IMR-90 (cell line): ENCODE measurements around the gene INCENP. TPM values are rescaled to one million over a fixed set of nuclear protein-coding genes. Genes with fewer than 3 reads are reported as not detected.

Source experiments
- ATAC-seq: fragments of 200-7000 bp; cut with Tn5 transposase; 2 replicates; pipeline ENCODE4 v1.9.1; 2020; ENCODE audit warnings: low read depth, mild to moderate bottlenecking, moderate library complexity
- BruUV-seq: library from RNA; stranded (reverse); fragments of 400-500 nt; replicated peaks from 2 replicates; lab custom pipeline; 2021; lab: Mats Ljungman, UMichigan
- CTCF ChIA-PET: fragments of 300-600 bp; formaldehyde crosslinking; extraction: SDS; loops from one replicate; lab custom pipeline; 2021; ENCODE audit warnings: antibody characterized with exemption; lab: Yijun Ruan, JAX
- POLR2A ChIA-PET: fragments of 300-600 bp; sonication (Branson Sonifier 250); formaldehyde crosslinking; loops from one replicate; lab custom pipeline; 2022; ENCODE audit warnings: antibody characterized with exemption; ENCODE audit not compliant: unreplicated experiment; lab: Charles Lee
- DNase-seq: peaks from one replicate; pipeline ENCODE4 v3.0.0; 2013
- H2AFZ ChIP-seq: replicated peaks from 2 replicates; pipeline ENCODE3; 2013; ENCODE audit warnings: low read length, mild to moderate bottlenecking; ENCODE audit not compliant: poor library complexity
- H2AK5ac ChIP-seq: 2 replicates; pipeline ENCODE4 v1.6.1; 2013; ENCODE audit warnings: low read depth, low read length, inconsistent platforms
- H2AK9ac ChIP-seq: replicated peaks from 2 replicates; pipeline ENCODE3; 2013; ENCODE audit warnings: mild to moderate bottlenecking, low read depth, low read length, moderate library complexity; ENCODE audit not compliant: poor library complexity
- H2BK120ac ChIP-seq: 2 replicates; pipeline ENCODE4 v1.6.1; 2013; ENCODE audit warnings: low read depth, low read length, inconsistent platforms
- H2BK15ac ChIP-seq: 3 replicates; pipeline ENCODE4 v1.6.1; 2013; ENCODE audit warnings: low read depth, low read length, inconsistent platforms
- H2BK20ac ChIP-seq: 2 replicates; pipeline ENCODE4 v1.6.1; 2013; ENCODE audit warnings: low read depth, mild to moderate bottlenecking, inconsistent platforms, low read length, moderate library complexity
- H2BK5ac ChIP-seq: 2 replicates; pipeline ENCODE4 v1.6.1; 2013; ENCODE audit warnings: mild to moderate bottlenecking, low read depth, low read length, inconsistent platforms; ENCODE audit not compliant: poor library complexity, severe bottlenecking
- H3K14ac ChIP-seq: replicated peaks from 2 replicates; pipeline ENCODE4 v1.6.1; 2013; ENCODE audit warnings: low read depth, low read length, inconsistent platforms
- H3K18ac ChIP-seq: 2 replicates; pipeline ENCODE4 v1.6.1; 2013; ENCODE audit warnings: low read depth, low read length, control low read depth
- H3K23ac ChIP-seq: 2 replicates; pipeline ENCODE4 v1.6.1; 2013; ENCODE audit warnings: low read depth, low read length, inconsistent platforms
- H3K27ac ChIP-seq: 2 replicates; pipeline ENCODE4 v1.5.1; 2013; ENCODE audit warnings: mild to moderate bottlenecking, control low read depth, low read length; ENCODE audit not compliant: insufficient read depth
- H3K27me3 ChIP-seq: 2 replicates; pipeline ENCODE4 v1.6.1; 2013; ENCODE audit warnings: low read length; ENCODE audit not compliant: control insufficient read depth, insufficient read depth
- H3K36me3 ChIP-seq: 2 replicates; pipeline ENCODE4 v1.6.1; 2013; ENCODE audit warnings: low read length, mixed read lengths; ENCODE audit not compliant: control insufficient read depth, insufficient read depth
- H3K4ac ChIP-seq: 2 replicates; pipeline ENCODE4 v1.6.1; 2013; ENCODE audit warnings: low read depth, low read length, inconsistent platforms
- H3K4me1 ChIP-seq: 2 replicates; pipeline ENCODE4 v1.6.1; 2013; ENCODE audit warnings: low read length, mixed read lengths; ENCODE audit not compliant: control insufficient read depth, insufficient read depth
- H3K4me2 ChIP-seq: 2 replicates; pipeline ENCODE4 v1.6.1; 2013; ENCODE audit warnings: low read depth, mild to moderate bottlenecking, control low read depth, low read length, moderate library complexity
- H3K4me3 ChIP-seq: 2 replicates; pipeline ENCODE4 v1.5.1; 2013; ENCODE audit warnings: low read depth, mild to moderate bottlenecking, control low read depth, low read length, moderate library complexity; ENCODE audit not compliant: insufficient read depth
- H3K56ac ChIP-seq: 2 replicates; pipeline ENCODE4 v1.6.1; 2013; ENCODE audit warnings: low read length, inconsistent platforms; ENCODE audit not compliant: insufficient read depth; ENCODE audit errors: extremely low read depth
- H3K79me1 ChIP-seq, 2 experiments: 2 replicates each; pipeline ENCODE4 v1.6.1; 2013; ENCODE audit warnings: low read length in 2 of 2, inconsistent platforms in 1 of 2, low read depth in 1 of 2
- H3K9ac ChIP-seq: 2 replicates; pipeline ENCODE4 v1.6.1; 2013; ENCODE audit warnings: low read depth, low read length, control low read depth
- H3K9me1 ChIP-seq: 2 replicates; pipeline ENCODE4 v1.6.1; 2013; ENCODE audit warnings: low read length, inconsistent platforms; ENCODE audit not compliant: insufficient read depth
- H3K9me3 ChIP-seq: 2 replicates; pipeline ENCODE4 v1.6.1; 2013; ENCODE audit warnings: low read length; ENCODE audit not compliant: control insufficient read depth, insufficient read depth
- H4K20me1 ChIP-seq: 2 replicates; pipeline ENCODE4 v1.6.1; 2013; ENCODE audit warnings: low read length, inconsistent platforms; ENCODE audit not compliant: insufficient read depth
- H4K5ac ChIP-seq: 2 replicates; pipeline ENCODE4 v1.6.1; 2013; ENCODE audit warnings: mild to moderate bottlenecking, low read depth, low read length, control low read depth
- H4K8ac ChIP-seq, 2 experiments: 2 replicates each; pipeline ENCODE4 v1.6.1; 2013; ENCODE audit warnings: low read depth in 2 of 2, low read length in 2 of 2, control low read depth in 1 of 2, inconsistent platforms in 1 of 2
- H4K91ac ChIP-seq: 2 replicates; pipeline ENCODE4 v1.6.1; 2013; ENCODE audit warnings: low read depth, low read length, inconsistent platforms; ENCODE audit not compliant: insufficient read depth
- CEBPB ChIP-seq: IDR thresholded peaks from 2 replicates; pipeline ENCODE4 v1.6.1; 2012; ENCODE audit warnings: low read depth, low read length, improper control_type of control experiment
- CTCF ChIP-seq: conservative IDR thresholded peaks from 2 replicates; pipeline ENCODE4 v1.5.1; 2012; ENCODE audit warnings: mild to moderate bottlenecking, low read depth, low read length, improper control_type of control experiment
- RFX5 ChIP-seq: IDR thresholded peaks from 2 replicates; pipeline ENCODE4 v1.8.0; 2012; ENCODE audit warnings: low read depth, mild to moderate bottlenecking, low read length, moderate library complexity
- SMC3 ChIP-seq: fragments of 150-350 bp; IDR thresholded peaks from 2 replicates; pipeline ENCODE4 v1.6.1; 2016; ENCODE audit warnings: low read depth, mild to moderate bottlenecking, antibody characterized with exemption, low read length, moderate library complexity
- WGBS, 2 experiments: methylation state at CpG; one replicate each; pipeline versions ENCODE4 v1.1.5 to v1.1.7; 2013; ENCODE audit warnings: missing lambda C conversion rate in 2 of 2; ENCODE audit not compliant: insufficient read length in 1 of 2; ENCODE audit errors: extremely low coverage in 2 of 2; 5-methylcytosine and 5-hydroxymethylcytosine counted together
- dilution Hi-C: fragments of 300-500 bp; cut with HindIII; formaldehyde crosslinking; loops from one replicate; pipeline ENCODE4 v1.14.3; 2018; ENCODE audit warnings: low sequenced_read_pairs; ENCODE audit not compliant: unreplicated experiment
- in situ Hi-C: fragments of 300-500 bp; cut with MboI; formaldehyde crosslinking; loops from 3 replicates; pipeline ENCODE4 v1.14.3; 2019; ENCODE audit warnings: low sequenced_read_pairs, inconsistent platforms, mixed read lengths
- intact Hi-C: fragments of 100-400 bp; cut with micrococcal nuclease; formaldehyde crosslinking; loops from 2 replicates; pipeline ENCODE4 v1.10.0; 2022
- polyA plus RNA-seq, 3 experiments: library from polyadenylated mRNA; depleted of rRNA; stranded (reverse); fragments of >200 nt; gene quantifications; 2 replicates each; pipeline ENCODE4 v1.2.3, GENCODE V29; 2012; ENCODE audit warnings: low replicate concordance in 1 of 3
- total RNA-seq: library from RNA; depleted of rRNA; stranded (reverse); fragments of >200 nt; gene quantifications from 2 replicates; pipeline ENCODE4 v1.2.3, GENCODE V29; 2012

The INCENP gene
- total and polyA plus RNA-seq, 2 of the 4 experiments (the other 2 are of a cell fraction) = 18.6 to 23.8 TPM

GRCh38 chr11:62148271-62148980, 24.6 kb downstream of the INCENP start:
- no TSS peak for BruUV-seq
- 0 out of 2 replicates have a peak, but pooled peaks cover 4% of the 10 kb centered on the region for H4K20me1 ChIP-seq
- H3K36me3 ChIP-seq = peaks cover 57% of the 10 kb centered on the region
- in situ Hi-C loops = no loop called here
- ChIA-PET CTCF (no interaction called here), POLR2A (no interaction called here)
- H3K14ac ChIP-seq = no peak overlapping the region
- H3K56ac ChIP-seq = no peak overlapping the region
- H3K18ac ChIP-seq = no peak overlapping the region
- no peak overlapping the region for H3K4me2 ChIP-seq
- H3K27ac ChIP-seq = no peak overlapping the region
- H3K9ac ChIP-seq = no peak overlapping the region
- no peak overlapping the region for H3K23ac ChIP-seq
- no peak overlapping the region for H2BK120ac ChIP-seq
- H3K9me1 ChIP-seq = no peaks in the 10 kb centered on the region
- no peak for TF ChIP-seq CEBPB
- TF ChIP-seq RFX5 = no peak
- no peak for TF ChIP-seq CTCF
- no peak for TF ChIP-seq SMC3
- no peaks in the 10 kb centered on the region for H3K27me3 ChIP-seq
- no peak overlapping the region for H2AFZ ChIP-seq
- no peak overlapping the region for H2BK5ac ChIP-seq
- 100% methylated on average over 4 of the region's 10 CpGs; no CpG with 5 or more reads in 1 of the 2 experiments for WGBS, 2 experiments
- H4K8ac ChIP-seq = no peak overlapping the region
- no peak overlapping the region for H4K5ac ChIP-seq
- dilution Hi-C loops = no loop called here
- ATAC-seq (no peak), DNase-seq (no peak)
- no peak overlapping the region for H4K91ac ChIP-seq
- H2BK15ac ChIP-seq = no peak overlapping the region
- peaks cover 2 to 5% of the 10 kb centered on the region in 2 experiments; a peak in 3 of 4 replicates for H3K79me1 ChIP-seq
- H2AK5ac ChIP-seq = no peak overlapping the region
- no peak overlapping the region for H2BK20ac ChIP-seq
- H3K4me1 ChIP-seq = no peaks in the 10 kb centered on the region
- no peak overlapping the region for H3K4me3 ChIP-seq
- H2AK9ac ChIP-seq = no peak overlapping the region
- H3K4ac ChIP-seq = no peak overlapping the region
- intact Hi-C loops = no loop called here
- no peaks in the 10 kb centered on the region for H3K9me3 ChIP-seq
